ENCODE data around the gene RAB5B.
"Not testable (repeated sequence)": the region's sequence is repeated elsewhere in the genome, so short reads cannot be mapped to it uniquely, and the experiment has no call there.

The RAB5B gene

DNA sequence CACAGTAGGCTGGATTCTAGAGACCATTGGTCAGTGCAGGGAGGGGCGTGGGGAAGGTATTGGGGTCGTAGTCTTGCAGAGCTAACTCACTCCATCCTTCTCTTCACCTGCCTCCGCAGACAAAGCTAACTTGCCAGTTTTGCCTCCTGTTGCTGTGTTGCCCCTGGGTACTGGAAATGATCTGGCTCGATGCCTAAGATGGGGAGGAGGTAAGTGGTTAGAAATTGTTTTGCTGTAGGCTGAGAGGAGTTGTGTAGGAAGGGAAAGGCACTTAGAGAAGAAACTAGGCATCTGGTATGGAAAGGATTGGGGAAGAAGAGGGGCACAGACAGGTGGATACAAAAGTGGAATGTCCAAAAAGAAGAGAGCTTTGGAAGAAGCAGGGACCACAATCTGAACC, 31.8 kb upstream of the RAB5B start:
- no peak for DNase-seq (ENCODE audit: low read depth)

DNA sequence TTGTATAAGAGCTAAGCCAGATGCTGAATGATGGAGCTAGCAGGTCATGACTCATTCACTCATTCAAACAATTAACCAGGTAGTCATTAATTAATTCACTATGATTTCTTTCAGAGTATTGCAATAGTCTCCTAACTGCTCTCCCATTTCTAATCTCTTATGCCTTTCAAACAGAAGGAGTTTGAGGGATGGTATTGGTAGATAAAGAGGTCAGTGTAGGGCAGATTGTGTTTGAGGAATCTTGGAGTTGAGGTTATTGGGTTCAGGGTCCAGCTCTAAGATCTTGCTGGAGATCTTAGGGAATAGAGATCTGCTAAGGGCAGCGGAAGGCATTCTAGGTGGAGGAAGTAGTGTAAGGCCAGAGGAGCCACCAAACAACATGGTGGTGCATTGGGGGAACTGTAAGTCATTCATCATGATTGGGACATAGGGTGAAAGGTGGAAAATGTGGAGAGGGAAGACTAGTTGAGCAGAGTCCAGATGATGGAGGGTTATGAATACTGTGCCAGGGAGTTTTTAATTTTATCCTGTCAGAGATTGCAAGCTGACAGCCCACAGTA, 31.2 kb upstream of the RAB5B start:
- DNase-seq (ENCODE audit: low read depth), result no peak

DNA sequence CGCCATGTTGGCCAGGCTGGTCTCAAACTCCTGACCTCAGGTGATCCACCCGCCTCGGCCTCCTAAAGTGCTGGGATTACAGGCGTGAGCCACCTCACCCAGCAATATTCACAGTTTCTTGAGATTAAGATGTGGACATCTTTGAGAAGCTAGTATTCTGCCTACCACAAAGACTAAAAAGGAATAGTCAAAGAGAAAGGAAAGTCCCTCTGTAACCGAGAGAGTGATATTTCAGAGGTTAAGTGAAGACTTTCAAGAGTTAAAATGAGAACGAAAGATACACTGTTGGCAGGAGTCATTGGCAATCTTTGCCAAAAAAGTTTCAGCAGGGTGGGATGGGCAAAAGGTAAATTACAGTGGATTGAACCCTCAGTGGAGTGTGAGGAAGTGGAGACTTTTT, 27.3 kb upstream of the RAB5B start:
- DNase-seq (ENCODE audit: low read depth), result no peak

DNA sequence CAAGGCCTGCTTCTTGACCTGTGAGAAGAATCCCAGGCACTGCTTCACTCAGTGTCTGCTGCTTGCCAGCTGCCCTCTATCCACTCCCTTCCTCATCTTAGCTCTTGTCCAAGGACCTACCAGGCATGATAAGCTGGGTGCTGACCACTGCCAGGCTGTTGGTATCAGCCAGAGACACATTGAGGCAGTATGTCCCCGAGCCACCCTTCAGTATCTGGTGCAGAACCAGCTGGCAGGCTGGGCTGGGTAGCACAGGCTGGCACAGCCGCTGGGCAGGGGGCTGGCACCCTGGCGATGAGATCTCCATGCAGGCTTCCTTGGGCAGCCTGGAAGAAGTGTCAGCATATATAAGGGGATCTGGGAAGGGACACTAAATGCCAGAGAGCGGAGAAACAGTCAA, 18.5 kb upstream of the RAB5B start:
- no peak for DNase-seq (ENCODE audit: low read depth)

DNA sequence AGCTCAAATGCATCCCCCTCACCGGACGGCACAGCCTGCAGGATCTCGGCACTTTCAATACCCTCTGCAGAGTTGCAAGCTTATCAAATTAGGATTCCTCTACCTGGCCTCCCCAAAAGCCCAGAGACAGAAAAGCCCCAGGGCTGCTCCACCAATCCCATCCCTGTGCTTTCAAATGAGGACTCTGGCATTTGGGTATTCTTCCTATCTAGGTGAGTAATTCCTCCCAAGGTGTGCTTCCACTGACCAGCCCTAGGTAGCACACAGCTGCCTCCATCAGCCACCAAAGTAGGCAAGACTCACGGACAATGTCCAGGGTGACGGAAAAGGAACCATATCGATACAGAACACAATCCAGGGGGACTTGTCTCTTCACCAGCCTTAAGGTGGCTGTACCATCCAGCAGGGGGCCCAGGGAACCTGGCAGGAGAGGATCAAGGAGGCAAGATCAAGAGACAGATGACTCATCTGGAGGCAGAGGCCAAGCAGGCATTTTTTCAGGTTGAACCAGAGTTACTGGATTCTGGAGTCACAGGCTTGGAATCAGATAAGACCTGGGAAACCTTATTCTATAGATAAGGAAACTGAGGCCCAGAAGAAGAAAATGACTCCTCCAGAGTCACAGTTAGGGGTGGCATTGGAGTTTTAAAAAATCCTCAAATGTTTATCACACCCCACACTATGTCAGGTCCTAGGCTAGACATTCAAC, 17.9 kb upstream of the RAB5B start:
- DNase-seq (ENCODE audit: low read depth), result no peak

DNA sequence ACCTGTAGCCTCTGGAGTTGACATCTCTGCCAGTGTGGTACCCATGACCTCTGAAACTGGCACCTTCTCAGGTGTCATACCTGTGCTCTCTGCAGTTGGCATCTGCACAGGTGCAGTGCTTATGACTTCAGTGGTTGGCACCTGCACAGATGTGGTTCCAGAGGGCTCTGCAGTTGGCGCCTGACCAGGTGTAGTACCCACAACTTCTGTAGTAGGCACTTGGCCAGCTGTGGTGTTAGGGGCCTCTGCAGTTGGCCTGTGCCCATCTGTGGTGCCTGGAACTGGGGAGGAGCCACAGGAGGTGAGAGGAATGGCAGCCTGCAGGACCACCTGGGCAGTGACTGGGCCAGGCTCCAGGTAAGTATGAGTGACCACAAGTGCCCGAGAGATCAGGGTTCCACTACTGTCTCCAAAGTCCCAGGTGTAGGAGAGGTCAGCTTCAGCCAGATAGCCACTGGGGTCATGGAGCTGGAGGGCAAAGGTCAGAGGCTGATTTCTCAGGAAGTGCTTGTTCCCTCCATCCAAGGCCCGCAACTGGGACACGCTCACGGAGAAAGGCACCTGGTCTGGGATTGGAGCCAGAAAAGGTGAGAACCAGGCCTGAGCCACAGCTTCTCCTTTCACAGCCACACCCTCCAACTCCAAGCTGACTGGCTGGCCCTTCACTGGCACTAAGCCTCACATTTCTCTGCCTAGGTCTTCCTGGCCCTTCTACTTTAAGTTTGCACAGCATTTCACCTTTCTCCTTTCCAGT, 16.6 kb upstream of the RAB5B start:
- DNase-seq (ENCODE audit: low read depth), result no peak

DNA sequence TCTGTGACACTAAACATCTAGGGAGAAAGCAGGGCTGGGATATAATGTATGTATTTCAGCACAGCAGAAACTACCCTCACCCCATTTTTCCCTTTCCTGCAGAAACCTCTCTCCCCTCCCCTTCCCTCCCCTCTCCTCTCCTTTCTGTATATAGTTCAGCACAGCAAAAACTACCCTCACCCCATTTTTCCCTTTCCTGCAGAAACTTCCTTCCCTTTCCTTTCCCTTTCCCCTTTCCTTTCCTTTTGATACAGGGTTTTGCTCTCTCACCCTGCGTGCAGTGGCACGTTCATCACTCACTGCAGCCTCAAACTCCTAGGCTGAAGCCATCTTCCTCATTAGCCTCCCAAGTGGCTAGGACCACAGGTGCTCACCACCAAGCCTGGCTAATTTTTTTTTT, 10.1 kb upstream of the RAB5B start:
- DNase-seq (ENCODE audit: low read depth), result no peak

DNA sequence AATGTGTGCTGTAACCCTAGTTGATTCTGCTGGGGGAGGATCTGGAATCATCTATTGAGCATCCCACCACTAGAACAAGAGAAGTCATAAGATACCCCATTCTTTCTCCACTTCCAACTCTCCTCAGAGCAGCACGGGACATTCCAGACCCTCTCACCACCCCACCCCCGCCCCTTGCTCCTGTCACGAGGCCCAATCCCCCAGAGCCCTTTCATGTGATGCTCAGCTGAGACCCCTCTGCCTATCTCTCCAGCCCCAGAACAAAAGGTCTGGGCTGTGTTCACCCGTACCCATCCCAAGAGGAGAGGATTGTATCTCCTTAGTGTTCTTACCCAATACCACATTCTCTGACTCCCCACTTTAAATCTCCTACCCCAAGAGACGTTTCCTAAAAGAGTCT, 8.6 kb upstream of the RAB5B start:
- DNase-seq (ENCODE audit: low read depth), result no peak

DNA sequence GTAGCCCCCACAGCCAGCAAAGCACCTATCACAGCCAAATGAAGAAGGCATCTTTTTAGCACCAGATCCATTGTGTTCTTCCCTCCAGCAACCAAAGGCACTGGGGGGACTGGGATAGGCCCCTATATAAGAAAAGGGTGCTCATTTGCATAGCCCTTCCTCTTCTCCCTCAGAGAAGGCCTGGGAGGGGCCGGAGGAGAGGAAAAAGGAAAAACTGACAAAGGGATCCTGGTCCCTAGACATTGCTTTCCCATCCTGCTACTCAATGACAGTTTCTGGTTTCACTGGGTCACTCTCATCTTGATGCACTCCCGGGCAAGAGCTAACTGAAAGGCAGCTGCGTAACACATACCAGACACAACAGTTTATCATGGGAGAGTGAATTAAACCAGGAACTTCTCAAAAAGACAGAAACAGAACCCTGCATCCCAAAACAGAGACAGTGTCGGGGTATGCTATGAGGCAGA, 7.9 kb upstream of the RAB5B start, which contains the start of gene PMEL:
Gene PMEL (minus strand): TSS at position 102 of the 467 bp plus-strand sequence. CDS start 31 bp downstream, at position 71.
- DNase-seq (ENCODE audit: low read depth), result no peak

DNA sequence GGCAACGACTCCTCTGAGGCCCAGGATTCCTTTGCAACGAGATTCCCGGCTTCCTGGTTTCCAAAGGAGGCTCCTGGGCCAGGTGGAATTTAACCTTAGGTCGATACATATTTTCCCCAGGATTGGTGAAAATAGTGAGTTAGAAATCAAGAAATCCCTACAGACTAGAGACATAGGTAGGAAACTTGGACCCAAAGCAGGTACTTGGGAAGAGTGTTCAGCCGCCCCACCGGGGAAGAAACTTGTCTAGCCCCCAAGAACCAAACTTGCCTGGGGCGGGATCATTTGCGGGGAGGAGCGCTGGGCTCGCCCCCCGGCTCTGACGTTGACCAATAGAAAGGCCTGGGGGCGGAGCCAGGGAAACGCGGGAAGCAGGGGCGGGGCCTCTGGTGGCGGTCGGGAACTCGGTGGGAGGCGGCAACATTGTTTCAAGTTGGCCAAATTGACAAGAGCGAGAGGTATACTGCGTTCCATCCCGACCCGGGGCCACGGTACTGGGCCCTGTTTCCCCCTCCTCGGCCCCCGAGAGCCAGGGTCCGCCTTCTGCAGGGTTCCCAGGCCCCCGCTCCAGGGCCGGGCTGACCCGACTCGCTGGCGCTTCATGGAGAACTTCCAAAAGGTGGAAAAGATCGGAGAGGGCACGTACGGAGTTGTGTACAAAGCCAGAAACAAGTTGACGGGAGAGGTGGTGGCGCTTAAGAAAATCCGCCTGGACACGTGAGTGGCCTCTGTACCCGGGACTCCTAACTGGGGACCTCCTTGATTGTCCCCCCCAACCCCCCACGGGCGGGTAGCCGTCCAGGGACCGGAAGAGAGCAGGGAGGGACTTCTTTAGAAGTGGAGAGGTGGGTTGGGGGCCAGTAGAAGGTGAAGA, 7.2 kb upstream of the RAB5B start, which contains the start of gene CDK2:
Gene CDK2 (plus strand): TSS at position 423 of the 874 bp plus-strand sequence. CDS start 179 bp downstream, at position 602.
- DNase-seq (ENCODE audit: low read depth), result peak; percentile 88

DNA sequence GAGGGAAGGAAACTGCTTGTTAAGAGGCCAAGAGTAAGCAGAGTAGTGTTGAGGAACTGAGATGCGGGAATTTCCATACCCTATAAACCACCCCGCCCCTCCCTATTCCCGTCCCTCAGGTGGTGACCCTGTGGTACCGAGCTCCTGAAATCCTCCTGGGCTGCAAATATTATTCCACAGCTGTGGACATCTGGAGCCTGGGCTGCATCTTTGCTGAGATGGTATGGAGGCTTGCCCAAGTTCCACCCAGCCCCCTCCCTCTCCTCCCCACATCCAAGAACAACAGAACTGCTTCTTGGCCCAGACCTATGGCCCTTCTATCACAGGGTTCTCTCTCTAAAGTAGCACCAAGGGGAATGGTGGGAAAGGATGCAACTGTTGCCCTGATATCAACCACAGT, 4.5 kb upstream of the RAB5B start:
- DNase-seq (ENCODE audit: low read depth), result no peak

DNA sequence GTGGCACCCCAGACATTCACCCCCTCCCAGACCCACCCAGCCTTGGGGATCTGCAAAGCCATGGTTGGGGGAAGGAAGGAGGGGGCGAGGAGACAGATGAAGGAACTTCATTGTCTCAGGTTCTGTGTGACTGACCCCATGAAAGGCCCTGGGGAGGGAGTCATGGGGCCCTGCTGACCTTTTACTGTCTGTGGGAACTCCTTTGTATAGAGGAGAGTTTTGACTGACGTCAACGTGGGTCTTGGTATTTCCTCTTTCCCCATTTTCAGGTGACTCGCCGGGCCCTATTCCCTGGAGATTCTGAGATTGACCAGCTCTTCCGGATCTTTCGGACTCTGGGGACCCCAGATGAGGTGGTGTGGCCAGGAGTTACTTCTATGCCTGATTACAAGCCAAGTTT, 3.1 kb upstream of the RAB5B start:
- DNase-seq (ENCODE audit: low read depth), result no peak

DNA sequence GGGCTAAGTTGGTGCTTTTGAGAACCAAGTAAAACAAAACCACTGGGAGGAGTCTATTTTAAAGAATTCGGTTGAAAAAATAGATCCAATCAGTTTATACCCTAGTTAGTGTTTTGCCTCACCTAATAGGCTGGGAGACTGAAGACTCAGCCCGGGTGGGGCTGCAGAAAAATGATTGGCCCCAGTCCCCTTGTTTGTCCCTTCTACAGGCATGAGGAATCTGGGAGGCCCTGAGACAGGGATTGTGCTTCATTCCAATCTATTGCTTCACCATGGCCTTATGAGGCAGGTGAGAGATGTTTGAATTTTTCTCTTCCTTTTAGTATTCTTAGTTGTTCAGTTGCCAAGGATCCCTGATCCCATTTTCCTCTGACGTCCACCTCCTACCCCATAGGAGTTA, 1.8 kb upstream of the RAB5B start:
- no peak for DNase-seq (ENCODE audit: low read depth)

DNA sequence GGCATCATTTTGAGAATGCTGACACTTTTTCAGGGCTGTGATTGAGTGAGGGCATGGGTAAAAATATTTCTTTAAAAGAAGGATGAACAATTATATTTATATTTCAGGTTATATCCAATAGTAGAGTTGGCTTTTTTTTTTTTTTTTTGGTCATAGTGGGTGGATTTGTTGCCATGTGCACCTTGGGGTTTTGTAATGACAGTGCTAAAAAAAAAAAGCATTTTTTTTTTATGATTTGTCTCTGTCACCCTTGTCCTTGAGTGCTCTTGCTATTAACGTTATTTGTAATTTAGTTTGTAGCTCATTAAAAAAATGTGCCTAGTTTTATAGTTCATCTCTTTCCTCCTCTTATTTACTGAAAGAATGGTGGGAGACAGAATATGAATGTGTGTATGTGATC, 1.4 kb upstream of the RAB5B start:
- no peak for DNase-seq (ENCODE audit: low read depth)

DNA sequence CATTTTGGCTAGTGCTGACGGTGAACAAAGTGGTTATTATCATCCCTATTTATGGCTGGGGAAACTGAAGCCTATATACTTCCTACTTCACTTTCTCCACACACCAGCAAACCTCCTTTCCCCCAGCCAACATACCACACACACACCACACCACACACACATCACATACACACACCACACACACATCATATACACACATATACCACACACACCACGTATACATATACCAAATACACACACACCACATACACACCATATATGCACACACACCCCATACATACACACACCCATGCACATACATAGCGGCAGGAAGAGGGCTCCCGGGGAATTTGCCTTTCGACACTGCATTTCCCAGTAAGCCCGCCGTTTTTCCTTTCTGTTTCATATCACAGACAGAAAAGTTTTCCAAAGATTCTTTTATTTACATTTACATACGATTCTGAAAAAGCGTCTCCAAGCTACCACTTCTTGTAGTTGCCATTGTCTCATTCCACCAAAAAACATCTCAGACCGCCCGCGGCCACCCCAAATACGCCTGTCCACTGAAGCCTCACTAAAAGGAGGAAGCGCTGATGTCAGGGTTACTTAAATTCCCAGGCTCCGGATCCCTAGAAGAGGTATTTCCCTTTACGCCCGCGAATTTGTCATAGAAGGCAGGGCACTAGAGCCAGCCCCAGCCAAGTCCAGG, 823 bp upstream of the RAB5B start:
- no peak for DNase-seq (ENCODE audit: low read depth)

DNA sequence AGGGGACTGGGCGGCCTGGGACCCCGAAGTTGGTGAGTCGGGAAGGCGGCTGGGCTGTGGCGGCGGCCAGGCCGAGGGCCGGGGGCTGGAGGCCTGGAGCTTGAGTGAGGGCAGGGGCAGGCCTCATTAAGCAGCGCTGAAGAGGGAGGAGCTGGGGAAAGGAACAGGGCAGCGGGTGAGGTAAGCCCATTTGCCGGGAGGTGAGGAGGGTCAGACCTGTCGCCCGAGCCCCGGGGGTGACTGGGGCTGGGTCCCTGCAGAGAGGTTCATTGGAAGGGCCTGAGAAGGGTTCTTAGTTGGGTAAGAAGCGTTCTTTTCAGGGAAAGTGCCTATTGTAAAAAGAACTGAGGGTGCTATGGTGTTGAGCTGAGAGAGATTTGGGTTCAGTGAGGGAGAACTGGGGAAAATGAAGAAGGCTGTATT, 441 bp downstream of the RAB5B start:
- no peak for DNase-seq (ENCODE audit: low read depth)

DNA sequence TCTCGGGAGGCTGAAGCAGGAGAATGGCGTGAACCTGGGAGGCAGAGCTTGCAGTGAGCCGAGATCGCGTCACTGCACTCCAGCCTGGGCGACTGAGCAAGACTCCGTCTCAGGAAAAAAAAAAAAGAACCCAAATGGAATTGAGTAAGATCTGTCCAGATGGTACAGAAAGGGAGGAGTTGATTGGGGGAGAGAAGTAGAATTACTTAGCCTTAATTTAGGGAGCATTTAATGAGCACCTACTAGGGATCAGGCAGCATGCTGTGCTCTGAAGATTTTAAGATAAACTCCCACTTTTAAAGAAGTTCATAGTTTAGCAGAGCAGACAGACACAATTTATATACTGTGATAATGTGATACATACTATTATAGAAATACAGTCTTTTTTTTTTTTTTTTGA, 4.5 kb downstream of the RAB5B start:
- DNase-seq (ENCODE audit: low read depth), result no peak

DNA sequence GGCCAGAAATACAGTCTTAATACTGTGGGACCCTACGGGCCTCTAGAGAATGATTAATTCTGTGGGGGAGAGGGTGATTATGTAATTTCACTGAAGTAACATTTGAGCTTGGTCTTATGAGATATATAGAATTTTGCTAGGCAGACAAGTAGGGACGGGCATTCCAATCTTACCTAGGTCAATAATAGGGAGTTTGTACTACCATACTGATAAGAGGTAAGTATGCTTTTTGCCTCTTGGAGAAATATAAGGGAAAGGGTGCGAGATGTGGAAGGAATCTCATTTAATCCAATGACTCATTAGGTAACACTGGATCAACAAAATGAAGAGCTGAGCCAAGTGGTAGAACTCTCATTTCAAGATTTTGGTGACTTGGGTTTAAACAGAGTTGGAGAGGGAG, 5.2 kb downstream of the RAB5B start:
- no peak for DNase-seq (ENCODE audit: low read depth)

DNA sequence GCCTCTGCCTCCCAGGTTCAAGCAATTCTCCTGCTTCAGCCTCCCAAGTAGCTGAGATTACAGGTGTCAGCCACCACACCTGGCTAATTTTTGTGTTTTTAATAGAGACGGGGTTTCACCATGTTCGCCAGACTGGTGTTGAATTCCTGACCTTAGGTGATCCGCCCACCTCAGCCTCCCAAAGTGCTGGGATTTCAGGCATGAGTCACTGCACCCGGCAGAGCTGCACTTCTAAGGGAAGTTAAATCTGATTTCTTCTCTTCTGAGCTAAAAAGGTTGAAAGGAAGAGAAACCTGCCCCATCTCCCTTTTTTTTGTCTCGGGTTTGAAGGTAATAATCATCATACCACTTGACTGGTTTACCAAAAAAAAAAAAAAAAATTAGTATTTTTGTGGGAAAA, 8.0 kb downstream of the RAB5B start:
- DNase-seq (ENCODE audit: low read depth), result not testable (repeated sequence)

DNA sequence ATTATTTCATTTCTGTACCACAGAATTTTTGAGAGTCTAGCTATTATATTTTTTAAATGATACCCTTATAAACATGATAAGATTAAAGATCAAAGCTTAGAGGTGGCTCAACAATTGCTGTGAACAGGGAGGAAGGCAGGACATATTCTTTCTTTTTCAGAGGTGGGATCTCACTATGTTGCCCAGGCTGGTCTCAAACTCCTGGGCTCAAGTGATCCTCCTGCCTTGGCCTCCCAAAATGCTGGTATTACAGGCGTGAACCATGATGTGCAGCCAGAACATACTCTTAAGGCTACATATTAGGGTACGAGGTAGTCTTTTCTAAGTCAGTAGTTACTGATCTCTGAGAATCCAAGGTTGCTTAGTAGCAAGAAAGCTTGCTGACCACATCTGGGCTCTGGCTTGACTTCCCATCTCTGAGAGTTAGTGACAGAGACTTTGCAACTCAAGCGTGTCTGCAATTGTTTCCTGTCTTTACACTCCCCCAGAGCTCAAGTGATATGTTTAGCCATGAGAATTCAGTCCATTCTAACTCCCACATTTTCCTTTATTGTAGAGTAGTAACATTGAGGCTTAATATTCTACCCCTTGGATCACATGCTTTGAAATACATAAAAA, 8.6 kb downstream of the RAB5B start:
- no peak for DNase-seq (ENCODE audit: low read depth)

DNA sequence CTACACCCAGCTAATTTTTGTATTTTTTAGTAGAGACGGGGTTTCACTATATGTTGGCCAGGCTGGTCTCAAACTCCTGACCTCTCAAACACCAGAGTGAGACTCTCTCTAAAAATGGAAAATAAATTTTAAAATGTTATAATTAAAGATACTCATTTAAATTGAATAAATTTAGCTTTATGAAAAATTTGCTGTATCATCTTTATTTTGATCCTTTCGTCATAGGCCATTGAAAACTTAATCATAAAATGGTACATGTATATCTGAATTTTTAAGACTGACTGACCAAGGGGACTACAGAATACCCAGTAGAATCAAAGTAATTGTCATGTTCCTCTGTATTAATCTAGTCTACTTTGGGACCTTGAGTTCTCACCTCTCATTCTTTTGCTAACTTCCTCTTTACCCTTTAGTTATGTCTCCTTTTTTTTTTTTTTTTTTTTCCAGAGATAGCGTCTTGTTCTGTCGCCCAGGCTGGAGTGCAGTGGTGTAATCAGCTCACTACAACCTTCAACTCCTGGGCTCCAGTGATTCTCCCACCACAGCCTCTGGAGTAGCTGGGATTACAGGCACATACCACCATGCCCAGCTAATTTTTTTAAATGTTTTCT, 9.5 kb downstream of the RAB5B start:
- DNase-seq (ENCODE audit: low read depth), result no peak

Data from stimulated activated CD8-positive, alpha-beta memory T cell treated with anti-CD3 and anti-CD28 coated beads, Interleukin-15, amount 100 ng/mL, for 24 hours (primary cell).